GM10248 (cell line): ENCODE results near the gene UTP3.

Experiments
- CTCF ChIA-PET: fragments of 300-600 bp; sonication (Branson Sonifier 250); formaldehyde crosslinking; extraction: SDS; loops from one replicate; lab custom pipeline; 2021; ENCODE audit warnings: antibody characterized with exemption; lab: Yijun Ruan, JAX
- POLR2A ChIA-PET: fragments of 350-650 bp; sonication (Branson Sonifier 250); formaldehyde crosslinking; extraction: SDS; loops from one replicate; lab custom pipeline; 2020; ENCODE audit warnings: antibody characterized with exemption; lab: Yijun Ruan, JAX
- DNase-seq: peaks from one replicate; pipeline ENCODE4 v3.0.0; 2012; ENCODE audit errors: extremely low spot score
- CTCF ChIP-seq: IDR thresholded peaks from 2 replicates; pipeline ENCODE4 v1.5.1; 2012; ENCODE audit warnings: mild to moderate bottlenecking, low read depth; ENCODE audit errors: extremely low read depth, missing control alignments, control extremely low read depth

The UTP3 gene

GRCh38 chr4:70713453-70714078 is 25.2 kb downstream of the UTP3 start:
- DNase-seq, result no peak
- TF ChIP-seq CTCF, result no peak
- POLR2A ChIA-PET, result interaction anchor here (0.5 kb wide), 1 partner anchor 283 kb away, joined by 3 read pairs; no protein-coding TSS in a partner anchor
- CTCF ChIA-PET, result interaction anchor here (2.0 to 3.3 kb wide), 2 partner anchors 10 to 21 kb away, joined by 8 to 12 read pairs; no protein-coding TSS in a partner anchor

GRCh38 chr4:70714079-70714887 is 26.0 kb downstream of the UTP3 start:
- POLR2A ChIA-PET, result no interaction called here
- CTCF ChIA-PET, result interaction anchor here (0.9 to 3.3 kb wide), 2 partner anchors 9 to 11 kb away, joined by 3 to 12 read pairs; no protein-coding TSS in a partner anchor
- no peak for DNase-seq
- no peak for TF ChIP-seq CTCF

GRCh38 chr4:70715097-70715496 is 26.8 kb downstream of the UTP3 start:
- ChIA-PET POLR2A (no interaction called here), CTCF (interaction anchor here (0.9 to 1.3 kb wide), 3 partner anchors 9 to 38 kb away, joined by 3 to 4 read pairs (median 3); no protein-coding TSS in a partner anchor)
- DNase-seq, result no peak
- TF ChIP-seq CTCF, result no peak

GRCh38 chr4:70718811-70719604 is 30.7 kb downstream of the UTP3 start:
- ChIA-PET CTCF (interaction anchor here (0.8 to 1.2 kb wide), 4 partner anchors 11 to 67 kb away, joined by 4 read pairs; no protein-coding TSS in a partner anchor), POLR2A (no interaction called here)
- no peak for TF ChIP-seq CTCF
- DNase-seq, result no peak

- no peak for DNase-seq
- POLR2A ChIA-PET, result interaction anchor here (0.7 kb wide), 1 partner anchor 25 kb away, joined by 3 read pairs; no protein-coding TSS in a partner anchor
- CTCF ChIA-PET, result interaction anchor here (0.9 to 5.1 kb wide), 6 partner anchors 9 to 272 kb away, joined by 3 to 40 read pairs (median 3); partner anchors contain the start of gene DCK
- no peak for TF ChIP-seq CTCF
Observed at GRCh38 chr4:70721747-70722146, 33.4 kb downstream of the UTP3 start, which contains the start of gene RUFY3. TSS of gene RUFY3 (plus strand) at chr4:70721964. CDS start at chr4:70722574, 610 bp downstream.

GRCh38 chr4:70722199-70722791 is 34.0 kb downstream of the UTP3 start:
- no peak for DNase-seq
- CTCF ChIA-PET, result interaction anchor here (0.9 to 5.1 kb wide), 5 partner anchors 9 to 271 kb away, joined by 3 to 40 read pairs (median 3); partner anchors contain the start of gene DCK
- POLR2A ChIA-PET, result no interaction called here
- no peak for TF ChIP-seq CTCF
